K562 (cell line): Measurements from ENCODE around the gene PAX5.

Experiments used
- CBX8 ChIP-seq: fragments of 200-600 bp; sonication (generic); IDR thresholded peaks from 2 replicates; pipeline ENCODE4 v1.6.1; 2012; ENCODE audit warnings: borderline replicate concordance, mixed run types, low read depth, mild to moderate bottlenecking, moderate library complexity, mixed read lengths, low read length, control low read depth, inconsistent platforms; ENCODE audit not compliant: poor library complexity, severe bottlenecking; ENCODE audit errors: extremely low read depth
- EZH2 ChIP-seq: IDR thresholded peaks from 2 replicates; pipeline ENCODE4 v1.6.1; 2012; ENCODE audit warnings: low read depth, mild to moderate bottlenecking, inconsistent platforms, low read length, borderline replicate concordance
- HDGF ChIP-seq: fragments of 450-650 bp; IDR thresholded peaks from 2 replicates; pipeline ENCODE4 v1.6.1; 2016
- HNRNPK ChIP-seq: fragments of 200-400 bp; formaldehyde crosslinking; IDR thresholded peaks from one replicate; pipeline ENCODE4 v1.6.1; 2018; ENCODE audit warnings: mild to moderate bottlenecking, low read depth, low read length; ENCODE audit not compliant: poor library complexity, severe bottlenecking
- TAF1 ChIP-seq: IDR thresholded peaks from 2 replicates; pipeline ENCODE4 v1.6.1; 2011; ENCODE audit warnings: mild to moderate bottlenecking, low read length, moderate library complexity; ENCODE audit not compliant: insufficient read depth, control insufficient read depth, severe bottlenecking; ENCODE audit errors: extremely low read depth
- TCF7L2 ChIP-seq: fragments of 150-350 bp; IDR thresholded peaks from 2 replicates; pipeline ENCODE4 v1.6.1; 2016; ENCODE audit warnings: low read depth, mild to moderate bottlenecking, low read length, moderate library complexity
- ZC3H4 ChIP-seq: sonication (generic); formaldehyde crosslinking; IDR thresholded peaks from 2 replicates; pipeline ENCODE4 v1.9.0; 2021; ENCODE audit warnings: missing genetic modification reagents, borderline replicate concordance
- ZFP30 ChIP-seq: fragments of 250-450 bp; sonication (Bioruptor Pico); IDR thresholded peaks from 2 replicates; pipeline ENCODE4 v1.8.0; 2022; ENCODE audit warnings: moderate library complexity, mild to moderate bottlenecking, inconsistent platforms, borderline replicate concordance
- ZMIZ1 ChIP-seq, 2 experiments: fragments of 150-350 bp in 1 of 2; IDR thresholded peaks; 2 replicates each; pipeline ENCODE4 v1.6.1; 2012 to 2016; ENCODE audit warnings: low read depth in 2 of 2, low read length in 2 of 2, mild to moderate bottlenecking in 1 of 2, moderate library complexity in 1 of 2

- TF ChIP-seq HNRNPK (no peak), ZMIZ1 (IDR thresholded peaks at IDR 0.05; ENCODE audit: low read depth in 2 of 2, low read length in 2 of 2) (no peak), ZC3H4 (CRISPR knock-in tag) (no peak), EZH2 (no peak), CBX8 (no peak), TAF1 (no peak), TCF7L2 (no peak), HDGF (no peak), ZFP30 (CRISPR knock-in tag) (no peak)
These were observed 225.8 kb downstream of the PAX5 start for GRCh38 chr9:36808251-36808650.
